AG09309 (cell line): Measurements from ENCODE around the gene PLEKHG5.

Source experiments
- DNase-seq: peaks from one replicate; pipeline ENCODE4 v3.0.0-alpha.2; 2010; ENCODE audit warnings: low read depth
- H3K4me3 ChIP-seq: 2 replicates; pipeline ENCODE4 v1.5.1; 2011; ENCODE audit warnings: mild to moderate bottlenecking, low read depth, low read length, moderate library complexity; ENCODE audit not compliant: control insufficient read depth
- CTCF ChIP-seq: IDR thresholded peaks from 2 replicates; pipeline ENCODE4 v1.5.1; 2011; ENCODE audit warnings: mild to moderate bottlenecking, low read depth, low read length, inconsistent platforms; ENCODE audit not compliant: insufficient read depth, control insufficient read depth; ENCODE audit errors: missing control alignments

The PLEKHG5 gene

GRCh38 chr1:6473974-6474814 lies 17.3 kb downstream of the PLEKHG5 start:
- no peak overlapping the region for H3K4me3 ChIP-seq
- DNase-seq = no peak
- no peak for TF ChIP-seq CTCF

GRCh38 chr1:6473156-6473555 lies 18.3 kb downstream of the PLEKHG5 start:
- H3K4me3 ChIP-seq = no peak overlapping the region
- DNase-seq = no peak
- no peak for TF ChIP-seq CTCF

- DNase-seq = no peak
- no peak overlapping the region for H3K4me3 ChIP-seq
- TF ChIP-seq CTCF = peak; percentile 18
These were observed 19.1 kb downstream of the PLEKHG5 start for GRCh38 chr1:6472391-6472790.

- DNase-seq = no peak
- H3K4me3 ChIP-seq = no peak overlapping the region
- TF ChIP-seq CTCF = no peak
These were observed 19.5 kb downstream of the PLEKHG5 start for GRCh38 chr1:6471970-6472368.

- no peak for TF ChIP-seq CTCF
- H3K4me3 ChIP-seq = no peak overlapping the region
- DNase-seq = no peak
These were observed 20.1 kb downstream of the PLEKHG5 start for GRCh38 chr1:6471086-6471969.

GRCh38 chr1:6470132-6471085 lies 21.1 kb downstream of the PLEKHG5 start:
- H3K4me3 ChIP-seq = no peak overlapping the region
- no peak for DNase-seq
- TF ChIP-seq CTCF = no peak
